Stimulated activated CD4-positive, alpha-beta T cell treated with anti-CD3 and anti-CD28 coated beads, Interleukin-12 subunit alpha, Interleukin-12 subunit beta, amount 100 ng/mL, for 4 hours (primary cell): ENCODE measurements around the gene ADAM12.

ENCODE experiments used
- DNase-seq: peaks from one replicate; pipeline ENCODE4 v3.0.0-alpha.2; 2020

Gene ADAM12

GRCh38 chr10:126041117-126041516 is 347.2 kb downstream of the ADAM12 start:
- DNase-seq: no peak

- no peak for DNase-seq
Measured at GRCh38 chr10:126037946-126038345, 350.3 kb downstream of the ADAM12 start.

GRCh38 chr10:126036515-126036914 is 351.8 kb downstream of the ADAM12 start:
- no peak for DNase-seq

- DNase-seq: no peak
Measured at GRCh38 chr10:126034586-126034985, 353.7 kb downstream of the ADAM12 start.

- DNase-seq: no peak
Measured at GRCh38 chr10:126029999-126030398, 358.3 kb downstream of the ADAM12 start.

- no peak for DNase-seq
Measured at GRCh38 chr10:126027692-126028091, 360.6 kb downstream of the ADAM12 start.

- no peak for DNase-seq
Measured at GRCh38 chr10:126022841-126023240, 365.4 kb downstream of the ADAM12 start.

- DNase-seq: no peak
Measured at GRCh38 chr10:126021833-126022500, 366.3 kb downstream of the ADAM12 start.

GRCh38 chr10:126017961-126018560 is 370.2 kb downstream of the ADAM12 start:
- DNase-seq: no peak

GRCh38 chr10:126016882-126017281 is 371.4 kb downstream of the ADAM12 start:
- DNase-seq: no peak

- no peak for DNase-seq
Measured at GRCh38 chr10:126016156-126016805, 372.0 kb downstream of the ADAM12 start.

- DNase-seq: no peak
Measured at GRCh38 chr10:126015413-126015812, 372.9 kb downstream of the ADAM12 start.

- no peak for DNase-seq
Measured at GRCh38 chr10:126014309-126014708, 374.0 kb downstream of the ADAM12 start.

- DNase-seq: no peak
Measured at GRCh38 chr10:126013489-126014281, 374.6 kb downstream of the ADAM12 start.

GRCh38 chr10:126012485-126012884 is 375.8 kb downstream of the ADAM12 start:
- no peak for DNase-seq

- DNase-seq: no peak
Measured at GRCh38 chr10:126011995-126012394, 376.3 kb downstream of the ADAM12 start.

- DNase-seq: no peak
Measured at GRCh38 chr10:126009650-126010049, 378.6 kb downstream of the ADAM12 start.

- DNase-seq: no peak
Measured at GRCh38 chr10:126006906-126007305, 381.4 kb downstream of the ADAM12 start.

- DNase-seq: no peak
Measured at GRCh38 chr10:126006264-126006663, 382.0 kb downstream of the ADAM12 start.

- no peak for DNase-seq
Measured at GRCh38 chr10:126004752-126005151, 383.5 kb downstream of the ADAM12 start.

GRCh38 chr10:126001576-126001975 is 386.7 kb downstream of the ADAM12 start:
- no peak for DNase-seq

GRCh38 chr10:125999694-126000093 is 388.6 kb downstream of the ADAM12 start:
- no peak for DNase-seq

- no peak for DNase-seq
Measured at GRCh38 chr10:125997586-125997985, 390.7 kb downstream of the ADAM12 start.
